GM19468 (cell line): Measurements from ENCODE around the gene NUFIP2.
"Not testable (repeated sequence)": the region's sequence is repeated elsewhere in the genome, so short reads cannot be mapped to it uniquely, and the experiment has no call there.

Source experiments
- ATAC-seq: cut with Tn5 transposase; IDR thresholded peaks from one replicate; pipeline ENCODE4 v1.9.1; 2021; ENCODE audit warnings: mild to moderate bottlenecking, moderate library complexity, moderate number of reproducible peaks; ENCODE audit not compliant: unreplicated experiment; ENCODE audit errors: extremely low read depth

Gene NUFIP2

DNA sequence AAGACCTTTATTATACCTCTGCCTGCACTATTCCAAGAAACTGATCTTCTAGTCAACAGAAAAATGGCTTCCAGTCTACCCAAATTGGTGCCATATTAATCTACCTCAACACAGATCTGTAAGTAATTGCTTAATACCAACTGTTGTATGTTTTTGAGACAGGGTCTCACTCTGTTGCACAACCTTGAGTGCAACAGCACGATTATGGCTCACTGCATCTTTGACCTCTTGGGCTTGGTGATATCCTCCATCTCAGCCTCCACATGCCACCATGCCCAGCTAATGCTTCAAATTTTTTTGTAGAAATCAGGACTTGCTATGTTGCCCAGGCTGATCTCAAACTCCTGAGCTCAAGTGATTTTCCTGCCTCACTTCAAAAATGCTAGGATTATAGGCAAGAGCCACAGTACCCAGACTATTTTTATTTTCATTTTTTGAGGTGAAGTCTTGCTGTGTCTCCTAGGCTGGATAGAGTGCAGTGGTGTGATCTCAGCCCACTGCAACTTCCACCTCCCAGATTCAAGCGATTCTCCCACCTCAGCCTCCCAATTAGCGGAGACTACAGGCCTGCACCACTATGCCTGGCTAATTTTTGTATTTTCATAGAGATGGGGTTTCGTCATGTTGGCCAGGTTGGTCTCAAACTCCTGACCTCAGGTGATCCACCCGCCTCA, 14.4 kb downstream of the NUFIP2 start:
- no peak for ATAC-seq

DNA sequence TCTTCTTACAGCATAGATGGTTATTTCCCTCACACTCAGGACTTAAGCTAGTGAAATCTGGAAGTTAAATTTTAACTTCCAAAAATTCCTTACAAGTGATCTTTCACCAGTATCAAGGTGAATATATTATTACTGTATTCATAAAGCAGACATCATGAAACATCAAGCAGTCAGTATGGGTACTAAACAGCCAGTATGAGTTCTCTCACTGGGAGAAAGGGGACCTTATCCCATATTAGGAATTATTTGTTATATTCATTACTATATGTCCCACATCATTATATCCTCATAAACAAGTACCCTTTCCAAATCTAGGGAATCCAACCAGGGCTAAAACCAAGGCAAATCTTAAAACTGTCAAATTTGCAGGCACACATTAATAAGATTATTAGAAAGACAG, 15.3 kb downstream of the NUFIP2 start:
- no peak for ATAC-seq

DNA sequence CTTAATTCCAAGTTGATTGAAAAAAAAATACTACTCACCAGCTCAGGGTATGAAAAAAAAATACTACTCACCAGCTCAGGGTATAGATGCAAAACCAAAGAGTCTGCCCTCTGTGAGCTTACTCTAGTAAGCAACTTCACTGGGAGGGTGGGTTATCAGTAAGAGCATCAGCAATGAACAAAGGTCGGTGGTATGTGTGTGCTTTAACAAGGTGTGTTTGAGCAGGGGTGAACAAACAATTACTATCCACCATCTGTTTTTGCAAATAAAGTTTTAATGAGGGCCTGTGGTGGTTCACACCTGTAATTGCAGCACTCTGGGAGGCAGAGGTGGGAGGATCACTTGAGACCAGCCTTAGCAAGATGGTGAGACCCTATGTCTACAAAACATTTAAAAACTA, 20.0 kb downstream of the NUFIP2 start:
- ATAC-seq: no peak

DNA sequence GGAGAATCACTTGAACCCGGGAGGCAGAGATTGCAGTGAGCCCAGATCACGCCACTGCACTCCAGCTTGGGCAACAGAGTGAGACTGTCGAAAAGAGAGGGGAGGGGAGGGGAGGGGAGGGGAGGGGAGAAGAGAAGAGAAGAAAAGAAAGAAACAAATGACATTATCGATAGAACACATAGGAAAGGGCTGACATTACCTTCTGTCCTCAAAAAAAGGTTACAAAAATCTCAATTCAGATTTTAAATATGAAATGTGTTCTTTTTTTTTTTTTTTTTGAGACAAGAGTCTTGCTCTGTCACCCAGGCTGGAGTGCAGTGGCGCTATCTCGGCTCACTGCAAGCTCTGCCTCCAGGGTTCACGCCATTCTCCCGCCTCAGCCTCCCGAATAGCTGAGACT, 22.0 kb downstream of the NUFIP2 start:
- not testable (repeated sequence) for ATAC-seq

DNA sequence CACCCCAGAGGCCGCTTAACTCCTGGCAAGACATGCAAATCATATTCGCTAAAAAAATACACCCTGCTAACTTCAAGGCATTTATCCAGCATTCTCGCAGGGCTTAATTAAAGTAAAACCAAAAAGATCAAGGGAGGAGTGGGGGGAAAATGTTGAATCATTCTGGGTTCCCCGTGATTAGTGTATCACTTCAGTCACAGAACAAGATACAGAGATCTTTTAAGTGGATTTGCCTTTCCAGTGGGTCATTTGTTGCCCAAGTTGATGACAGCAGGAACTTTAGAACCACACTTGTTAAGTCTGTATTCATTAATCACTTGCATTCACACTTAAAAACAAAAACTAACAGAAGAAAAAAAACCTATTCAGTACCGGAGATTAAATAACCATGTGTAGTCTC, 30.0 kb downstream of the NUFIP2 start:
- ATAC-seq: no peak

DNA sequence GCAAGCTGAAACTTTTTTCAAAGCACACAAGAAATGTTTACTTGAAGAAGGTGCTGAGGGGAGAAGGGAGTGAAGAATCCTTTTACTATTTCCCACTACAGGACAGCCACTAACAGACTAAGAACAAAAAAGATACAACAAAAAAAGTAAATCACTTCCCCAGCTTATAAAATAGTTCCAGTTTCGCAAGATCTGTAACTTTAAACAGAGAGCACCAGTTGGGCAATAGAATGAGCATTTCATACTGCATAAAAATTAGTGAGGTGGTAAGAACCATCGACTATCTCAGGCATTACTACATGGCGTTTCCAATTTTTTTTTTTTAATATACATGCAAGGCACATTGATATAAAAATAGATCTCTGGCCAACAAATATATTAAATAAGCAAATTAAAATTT, 36.2 kb downstream of the NUFIP2 start:
- ATAC-seq: no peak

DNA sequence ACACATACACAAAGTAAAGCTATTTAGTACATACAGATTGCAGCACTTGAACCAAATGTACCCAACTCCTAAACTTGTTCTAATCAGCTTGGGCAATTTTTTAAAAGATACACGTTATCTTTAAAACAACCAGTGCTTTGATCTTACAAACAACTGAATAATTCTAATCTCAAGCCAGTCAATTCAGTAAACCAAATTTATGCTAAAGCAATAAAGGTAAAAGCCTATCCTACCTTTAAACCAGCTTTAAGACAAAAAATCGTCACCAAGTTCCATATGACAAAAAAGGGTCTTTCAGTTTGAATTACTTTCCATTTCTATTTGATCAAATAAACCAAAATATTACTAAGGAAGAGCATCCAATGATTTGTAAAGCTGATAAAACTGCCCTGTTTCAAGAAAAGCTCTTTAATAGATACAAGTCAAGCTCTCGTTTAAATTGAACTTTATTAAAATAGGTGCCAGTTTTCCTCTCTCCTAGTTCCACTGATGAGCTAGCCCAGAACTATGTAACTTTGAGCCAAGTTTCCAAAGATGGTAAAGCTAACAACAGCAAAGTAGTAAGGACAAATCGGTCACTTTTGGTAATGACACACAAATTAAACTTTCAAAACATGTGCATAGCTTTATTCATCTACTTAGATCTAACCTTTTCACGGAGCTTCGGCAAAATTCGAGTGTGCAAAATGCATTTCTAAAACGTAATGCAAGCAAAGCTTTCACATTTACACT, 37.0 kb downstream of the NUFIP2 start:
- ATAC-seq: no peak

DNA sequence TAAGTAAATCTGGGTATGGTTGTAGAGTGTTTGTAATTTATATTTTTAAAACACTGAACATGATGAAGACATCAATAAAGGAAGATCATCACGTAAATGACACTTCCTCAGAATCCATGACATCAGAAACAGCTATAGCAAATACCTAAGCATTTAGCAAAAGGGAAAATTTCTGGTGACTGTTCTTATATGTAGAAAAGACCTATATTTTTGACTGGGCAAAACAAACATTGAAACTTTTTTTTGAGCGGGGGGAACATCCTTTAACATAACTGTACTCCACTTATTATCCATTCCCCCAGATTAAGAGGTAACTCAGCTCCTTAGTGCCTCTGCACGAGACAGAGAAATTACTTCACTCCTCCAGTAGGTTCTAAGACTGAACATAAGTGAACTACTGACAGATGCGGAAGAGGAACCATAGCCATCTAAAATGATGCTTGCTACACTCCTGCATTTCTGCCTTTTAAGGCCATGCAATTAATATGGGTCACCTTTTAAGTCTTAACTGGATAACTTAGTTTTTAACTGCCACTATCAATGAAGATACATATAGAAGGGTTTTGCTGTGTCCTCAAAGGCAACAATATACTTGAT, 37.9 kb downstream of the NUFIP2 start:
- ATAC-seq: no peak

DNA sequence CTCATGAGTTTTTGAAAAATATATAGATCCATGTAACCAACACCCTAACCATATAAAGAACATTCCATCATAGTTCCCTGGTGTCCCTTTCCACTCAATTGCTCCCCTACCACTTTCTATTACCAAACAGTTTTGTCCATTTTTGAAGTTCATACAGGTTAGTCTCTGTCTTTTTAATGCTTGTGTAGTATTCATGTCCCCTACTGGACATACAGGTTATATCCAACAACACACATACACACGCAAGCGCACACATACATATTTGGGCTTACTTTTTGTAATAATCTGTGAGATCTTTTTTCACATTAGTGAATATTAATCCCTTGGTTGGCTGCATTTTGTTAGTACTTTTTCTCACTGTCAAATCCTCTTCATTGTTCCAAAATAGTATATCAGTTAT, 40.9 kb downstream of the NUFIP2 start:
- no peak for ATAC-seq

DNA sequence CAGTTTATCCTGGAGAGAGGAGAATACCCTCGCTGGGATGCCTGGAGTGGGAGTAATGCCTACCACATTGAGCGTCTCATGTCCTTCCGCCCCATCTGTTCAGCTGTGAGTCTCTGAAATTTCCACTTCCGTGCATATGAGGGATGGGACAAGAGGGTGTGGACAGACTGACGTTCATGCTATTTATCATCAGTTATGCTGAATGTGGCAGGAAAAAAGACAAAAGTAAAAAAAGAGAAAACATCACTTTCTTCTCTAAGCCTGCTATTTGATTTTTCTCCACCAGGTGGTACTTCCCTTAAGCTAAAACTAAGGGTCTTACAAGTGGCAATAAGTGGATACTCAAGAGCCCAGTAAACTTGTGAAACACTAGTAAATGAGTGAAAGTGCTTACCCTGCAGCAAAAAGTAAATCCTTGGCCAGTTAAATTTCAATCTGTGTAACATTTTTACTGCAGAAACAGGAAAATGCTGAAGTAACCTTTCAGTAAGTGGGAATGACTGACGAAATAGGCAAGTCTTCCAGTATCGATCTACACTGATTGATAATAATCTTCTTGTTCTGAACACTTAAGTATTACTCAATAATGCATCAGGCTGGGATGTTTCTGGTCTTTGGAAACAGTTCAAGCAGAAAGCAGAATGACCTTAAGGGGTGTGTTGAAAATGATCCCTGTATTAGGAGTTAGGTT, 41.7 kb downstream of the NUFIP2 start:
- no peak for ATAC-seq

DNA sequence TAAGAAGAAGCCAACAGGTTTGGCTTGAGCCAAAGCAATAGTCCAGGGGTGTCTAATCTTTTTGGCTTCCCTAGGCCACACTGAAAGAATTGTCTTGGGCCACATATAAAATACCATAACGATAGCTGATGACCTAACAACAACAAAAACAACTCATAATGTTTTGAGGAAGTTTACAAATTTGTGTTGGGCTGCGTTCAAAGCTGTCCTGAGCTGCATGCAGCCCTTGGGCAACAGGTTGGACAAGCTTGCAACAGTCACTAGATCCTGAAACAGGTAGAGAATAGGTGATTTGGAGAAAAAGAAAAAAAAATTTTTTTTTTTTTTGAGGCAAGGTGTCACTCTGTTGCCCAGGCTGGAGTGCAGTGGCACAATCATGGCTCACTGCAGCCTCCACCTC, 42.8 kb downstream of the NUFIP2 start:
- ATAC-seq: no peak

DNA sequence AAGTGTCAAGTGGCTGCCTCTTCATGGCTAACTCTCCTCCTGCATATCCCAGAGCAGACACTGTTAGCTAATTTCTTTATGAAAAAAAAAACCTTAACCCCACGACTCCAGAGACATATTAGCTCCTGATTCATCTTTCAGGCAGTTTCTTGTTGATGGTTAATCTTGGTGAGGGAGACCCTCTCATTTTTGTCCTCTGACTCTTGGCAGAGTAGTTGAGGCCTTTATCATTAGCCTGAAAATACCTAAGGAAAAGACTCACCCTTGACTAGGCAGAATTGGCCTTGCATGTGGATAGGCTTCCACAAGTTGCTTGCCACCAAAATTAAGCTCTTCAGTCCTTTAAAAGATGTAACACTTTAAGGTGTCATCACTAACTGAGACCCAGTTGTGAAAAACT, 43.3 kb downstream of the NUFIP2 start:
- ATAC-seq: no peak

DNA sequence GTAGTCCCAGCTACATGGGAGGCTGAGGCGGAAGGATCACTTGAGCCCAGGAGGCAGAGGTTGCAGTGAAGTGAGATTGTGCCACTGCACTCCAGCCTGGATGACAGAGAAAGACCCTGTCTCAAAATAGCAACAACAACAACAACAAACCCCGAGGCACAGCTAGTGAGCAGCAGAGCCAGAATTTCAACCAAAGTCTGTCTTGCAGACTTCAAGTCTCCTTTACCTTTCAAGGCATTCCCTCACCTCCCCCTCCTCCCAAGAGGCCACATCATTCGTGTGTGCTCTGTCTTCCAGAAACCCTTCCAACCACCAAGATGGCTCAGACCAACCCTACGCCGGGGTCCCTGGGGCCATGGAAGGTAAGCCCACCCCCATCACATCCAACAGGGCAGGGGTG, 45.1 kb downstream of the NUFIP2 start:
- ATAC-seq: no peak

DNA sequence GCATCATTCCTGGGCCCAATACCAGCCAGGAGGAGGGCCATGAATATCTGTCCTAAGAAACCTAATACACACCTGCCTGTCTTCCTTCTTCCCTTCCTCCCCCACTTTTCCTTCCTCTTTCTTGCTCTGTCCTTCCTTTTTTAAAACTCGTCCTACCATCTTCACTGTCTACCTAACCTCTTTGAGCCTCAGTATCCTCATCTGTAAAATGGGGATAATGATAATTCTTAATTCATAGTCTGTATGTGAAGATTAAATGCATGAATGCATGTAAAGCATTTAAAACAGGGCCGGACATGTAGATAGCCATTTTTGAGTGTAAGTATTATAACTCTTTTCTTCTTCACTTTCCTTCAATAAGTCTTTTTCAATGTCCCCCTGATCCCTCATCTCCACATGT, 46.7 kb downstream of the NUFIP2 start:
- no peak for ATAC-seq

DNA sequence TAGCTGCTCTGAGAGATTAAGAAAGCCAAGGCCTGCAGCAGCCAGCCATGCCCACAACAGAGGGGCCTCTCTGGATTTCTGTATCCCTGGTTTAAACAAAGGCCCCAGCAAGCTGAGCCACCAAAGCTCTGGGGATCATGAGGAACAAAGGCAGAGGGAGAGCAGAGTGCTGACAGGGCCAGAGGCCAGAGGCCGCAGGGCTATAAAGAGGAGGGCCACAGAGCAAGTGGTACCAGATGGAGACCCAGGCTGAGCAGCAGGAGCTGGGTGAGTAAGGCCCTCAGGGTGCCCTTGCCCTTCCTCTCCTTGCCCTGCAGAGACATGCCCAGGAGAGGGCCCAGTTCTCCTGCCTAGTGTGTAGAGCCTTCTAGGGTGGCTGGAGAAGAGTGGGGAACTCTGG, 47.3 kb downstream of the NUFIP2 start, which contains the start of gene CRYBA1:
Gene CRYBA1, plus strand, starts transcription at position 232 of the 400 bp plus-strand sequence. Its CDS starts 5 bp downstream, at position 237.
- no peak for ATAC-seq

DNA sequence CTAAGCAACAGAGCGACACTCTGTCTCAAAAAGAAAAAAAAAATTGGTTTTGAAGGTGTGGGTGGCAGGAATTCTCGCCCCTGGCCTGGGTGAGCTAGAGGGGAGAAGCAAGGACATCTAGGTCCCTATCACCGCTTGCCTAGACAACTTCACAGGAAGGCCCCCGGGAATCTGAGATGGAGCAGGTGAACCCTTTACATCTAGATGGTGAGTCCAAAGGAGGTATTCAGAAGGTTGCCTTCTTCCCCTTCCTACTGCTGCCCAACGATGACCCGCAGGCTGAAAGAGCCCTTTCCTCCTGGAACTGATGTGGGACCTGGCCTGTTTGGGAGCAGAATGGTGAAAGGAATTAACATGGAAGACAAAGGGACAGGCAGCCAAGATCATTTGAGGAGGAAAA, 48.5 kb downstream of the NUFIP2 start:
- no peak for ATAC-seq

DNA sequence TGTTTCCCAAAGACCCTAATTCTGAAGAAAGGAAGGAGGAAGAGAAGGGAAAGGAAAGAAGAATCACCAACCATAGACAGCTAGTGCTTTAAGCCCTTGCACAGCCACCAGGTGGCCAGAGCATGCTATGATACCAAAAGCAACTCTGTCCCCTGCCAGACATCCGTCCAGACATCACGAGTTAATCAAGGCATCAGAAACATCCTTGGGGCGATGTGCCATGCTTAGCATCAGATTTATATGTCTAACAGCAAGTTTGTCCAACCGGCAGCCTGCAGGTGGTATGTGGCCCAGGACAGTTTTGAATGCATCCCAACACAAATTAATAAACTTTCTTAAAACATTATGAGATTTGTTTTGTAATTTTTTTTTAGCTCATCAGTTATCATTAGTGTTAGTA, 50.2 kb downstream of the NUFIP2 start:
- ATAC-seq: no peak

DNA sequence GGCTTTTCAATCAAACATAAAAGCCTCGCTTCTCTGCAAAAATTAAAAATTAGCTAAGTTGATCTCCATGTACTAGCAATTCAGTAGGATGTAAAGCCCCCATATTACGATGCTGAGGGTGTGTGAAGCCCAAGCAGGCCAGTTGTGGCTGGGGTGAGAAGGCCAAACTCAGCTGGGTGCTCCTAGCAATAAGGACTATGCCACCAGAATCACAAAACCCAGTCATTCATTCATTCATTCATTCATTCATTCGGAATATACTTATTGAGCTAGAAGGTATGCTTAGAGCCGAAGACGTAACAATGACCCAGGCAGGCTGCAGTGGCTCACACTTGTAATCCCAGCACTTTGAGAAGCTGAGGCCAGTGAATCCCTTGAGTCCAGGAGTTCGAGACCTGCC, 51.2 kb downstream of the NUFIP2 start:
- ATAC-seq: no peak

DNA sequence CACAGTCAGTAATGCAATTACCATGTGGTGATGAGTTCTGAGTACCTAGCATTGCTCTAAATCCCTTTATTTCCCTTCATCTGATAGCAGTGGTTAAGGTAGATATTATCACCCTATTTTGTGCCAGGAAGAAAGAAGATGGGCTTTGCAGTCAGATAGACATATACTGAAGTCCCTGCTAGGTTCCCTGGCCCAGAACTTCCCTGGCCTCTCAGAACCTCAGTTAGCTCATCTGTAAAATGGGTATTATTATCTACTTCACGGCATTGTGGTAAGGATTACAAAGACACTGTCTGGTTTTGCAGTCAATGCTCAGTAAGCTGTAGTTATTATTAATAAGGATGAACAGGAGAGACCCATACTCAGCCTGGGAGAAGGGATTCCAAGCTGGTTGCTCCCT, 51.9 kb downstream of the NUFIP2 start:
- ATAC-seq: no peak

DNA sequence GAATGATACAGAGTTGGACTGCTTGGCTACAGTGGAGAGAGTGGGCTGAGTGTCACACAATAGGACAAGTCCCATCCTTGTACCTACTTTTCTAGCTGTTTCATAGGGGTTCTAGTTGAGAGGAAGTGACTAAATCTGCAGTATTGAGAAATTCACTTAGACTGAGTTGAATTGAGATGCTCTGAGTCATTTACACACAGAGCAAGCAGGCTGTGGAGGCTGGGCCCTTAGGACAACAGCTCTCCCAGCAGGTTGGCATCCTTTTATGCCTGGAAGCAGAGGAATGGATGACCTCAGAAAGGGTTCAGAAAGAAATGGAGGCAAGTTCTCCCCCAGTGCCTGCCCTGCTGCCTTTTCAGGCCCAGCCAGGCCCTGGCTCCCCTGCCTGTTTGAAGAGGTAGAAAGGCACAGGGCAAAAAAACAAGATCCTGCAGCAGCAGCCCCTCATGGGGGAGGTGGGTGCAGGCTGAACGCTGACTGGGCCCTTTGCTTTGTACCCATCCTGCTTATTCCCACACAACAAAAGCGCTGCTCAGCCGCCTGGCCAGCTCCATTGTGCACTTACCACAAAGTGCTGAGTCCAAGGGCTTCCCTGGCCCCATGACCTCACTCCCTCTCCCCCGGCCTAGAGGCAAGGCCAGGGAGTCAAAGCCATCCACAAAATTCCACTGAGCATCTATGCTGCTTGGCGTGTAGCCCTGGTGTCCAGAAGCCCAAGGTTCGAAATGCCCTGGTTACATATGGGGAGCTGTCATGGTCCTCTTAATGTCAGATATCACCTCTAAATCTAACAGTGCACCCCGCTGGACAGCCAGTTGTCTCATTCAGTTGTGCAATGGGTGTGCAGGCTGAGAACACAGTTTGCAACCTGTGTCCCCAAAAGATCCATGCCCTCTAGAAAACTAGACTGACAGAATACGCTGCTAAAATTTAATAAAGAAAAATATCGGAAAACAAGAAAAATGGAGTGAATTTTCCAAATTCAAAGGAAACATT, 52.7 kb downstream of the NUFIP2 start:
- no peak for ATAC-seq
